NCI-H2196 treated with DMSO at 0.1 percent for 48 hours (cell line): ENCODE results near the gene SIX5.
A peak's percentile ranks its signal among the peaks of the same experiment; 100 is the strongest.

ENCODE experiments used
- DNase-seq: peaks from one replicate; lab custom pipeline; 2025; ENCODE audit not compliant: unreplicated experiment; lab: John Stamatoyannopoulos, UW

SIX5 gene

DNA sequence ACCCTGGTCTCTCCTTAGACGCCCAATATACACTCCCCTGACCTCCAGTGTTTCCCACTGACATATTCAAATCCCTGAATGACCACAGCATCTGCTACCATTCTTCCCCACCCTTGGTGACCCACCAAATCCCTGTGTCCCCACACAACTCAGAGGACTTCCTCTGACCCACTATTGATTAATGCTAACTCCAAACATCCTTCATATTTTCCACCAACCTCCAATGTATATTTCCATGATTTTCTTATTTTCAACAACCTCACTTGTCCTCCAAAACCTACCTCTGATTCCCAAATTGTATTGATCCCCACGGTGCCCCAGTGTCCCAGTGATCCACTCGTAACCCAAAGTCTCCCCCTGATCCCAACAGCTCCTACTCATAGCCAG, 24.1 kb upstream of the SIX5 start:
- DNase-seq: no peak

DNA sequence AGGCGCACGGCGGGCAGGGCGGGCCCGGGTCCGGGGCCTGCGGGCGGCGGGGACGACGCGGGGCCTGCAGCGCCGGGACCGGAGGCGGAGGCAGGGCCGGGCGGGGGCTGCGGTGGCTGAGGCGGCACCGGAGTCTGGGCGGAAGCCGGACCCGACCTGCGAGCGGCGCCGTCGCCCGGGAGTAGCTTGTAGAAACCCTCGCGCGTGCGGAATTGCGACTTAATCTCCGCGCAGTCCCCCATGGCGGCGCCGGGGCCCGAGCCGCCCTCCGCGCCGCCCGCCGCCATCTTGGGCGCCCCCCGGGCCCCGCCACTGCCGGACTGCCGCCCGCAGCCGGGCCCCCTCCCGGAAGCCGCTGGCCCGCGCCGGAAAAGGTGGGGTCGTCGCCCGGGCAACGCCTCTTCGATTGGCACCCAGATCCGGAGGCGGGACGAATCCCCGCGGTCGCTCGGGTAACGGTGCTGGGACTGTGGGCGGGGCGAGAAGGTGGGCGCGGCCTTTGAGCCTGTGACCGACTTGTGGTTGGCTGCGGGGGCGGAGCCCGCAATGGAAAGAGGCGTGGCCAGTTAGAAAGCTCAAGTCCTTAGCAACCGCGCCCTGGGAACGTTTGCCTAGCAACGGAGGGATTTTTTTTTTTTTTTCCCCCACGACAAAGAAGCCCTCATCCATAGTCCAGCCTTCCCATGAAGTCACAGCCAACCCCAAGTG, 23.6 kb upstream of the SIX5 start, which contains the start of gene DMWD:
TSS of gene DMWD (minus strand) at position 376 of the 708 bp plus-strand sequence. CDS start at position 287, 89 bp downstream.
- DNase-seq: peak; percentile 94

DNA sequence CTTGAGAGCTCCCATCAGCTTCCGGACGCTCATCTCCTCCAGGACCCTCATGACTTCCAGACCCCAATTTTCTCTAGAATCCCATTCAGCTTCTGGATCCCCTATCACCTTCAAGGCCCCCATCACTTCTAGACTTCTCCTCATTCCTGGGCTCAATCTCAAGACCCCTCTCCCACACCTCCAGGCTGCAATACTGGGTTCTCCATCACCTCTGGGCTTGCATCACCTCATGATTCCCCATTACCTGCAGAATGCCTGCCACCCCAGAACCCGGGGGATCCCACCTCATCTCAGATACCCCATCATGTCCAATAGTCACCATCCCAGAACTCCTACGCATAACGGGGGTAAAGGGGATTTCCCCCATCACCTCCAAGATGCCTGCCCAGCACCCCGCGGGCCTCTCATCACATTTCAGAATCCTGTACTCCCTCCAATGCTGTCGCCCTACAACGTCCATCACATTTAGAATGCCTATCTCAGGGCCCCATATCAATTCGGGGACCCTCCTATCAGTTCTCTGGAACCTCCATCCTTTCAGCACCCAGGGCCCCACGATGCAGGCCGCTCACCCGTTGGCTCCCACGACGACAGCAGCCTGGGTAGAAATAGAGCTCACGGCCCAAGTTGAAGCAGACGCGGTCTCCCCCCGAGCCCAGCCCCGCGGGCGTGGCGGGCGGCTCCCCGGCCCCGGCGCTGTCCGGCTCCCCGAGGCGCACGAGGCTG, 22.9 kb upstream of the SIX5 start:
- no peak for DNase-seq

DNA sequence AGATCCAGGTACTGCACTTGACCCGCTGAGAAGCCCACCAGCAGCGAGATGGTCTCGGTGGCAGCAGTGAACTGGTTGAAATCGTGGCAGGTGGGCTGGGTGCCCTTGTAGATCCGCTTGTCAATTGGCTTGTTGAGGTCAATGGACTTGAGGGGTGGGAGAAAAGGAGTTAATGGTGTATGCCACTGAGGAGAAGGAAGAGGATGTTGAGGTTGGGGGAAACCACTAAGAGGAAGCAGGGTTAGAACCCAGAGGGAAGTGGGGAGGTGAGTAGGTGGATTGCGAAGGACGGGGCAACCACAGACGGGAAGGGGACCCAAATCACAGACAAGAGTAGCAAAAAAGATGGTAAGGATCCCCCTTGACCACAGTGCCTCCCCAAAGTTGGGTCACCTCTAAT, 21.9 kb upstream of the SIX5 start:
- DNase-seq: no peak

DNA sequence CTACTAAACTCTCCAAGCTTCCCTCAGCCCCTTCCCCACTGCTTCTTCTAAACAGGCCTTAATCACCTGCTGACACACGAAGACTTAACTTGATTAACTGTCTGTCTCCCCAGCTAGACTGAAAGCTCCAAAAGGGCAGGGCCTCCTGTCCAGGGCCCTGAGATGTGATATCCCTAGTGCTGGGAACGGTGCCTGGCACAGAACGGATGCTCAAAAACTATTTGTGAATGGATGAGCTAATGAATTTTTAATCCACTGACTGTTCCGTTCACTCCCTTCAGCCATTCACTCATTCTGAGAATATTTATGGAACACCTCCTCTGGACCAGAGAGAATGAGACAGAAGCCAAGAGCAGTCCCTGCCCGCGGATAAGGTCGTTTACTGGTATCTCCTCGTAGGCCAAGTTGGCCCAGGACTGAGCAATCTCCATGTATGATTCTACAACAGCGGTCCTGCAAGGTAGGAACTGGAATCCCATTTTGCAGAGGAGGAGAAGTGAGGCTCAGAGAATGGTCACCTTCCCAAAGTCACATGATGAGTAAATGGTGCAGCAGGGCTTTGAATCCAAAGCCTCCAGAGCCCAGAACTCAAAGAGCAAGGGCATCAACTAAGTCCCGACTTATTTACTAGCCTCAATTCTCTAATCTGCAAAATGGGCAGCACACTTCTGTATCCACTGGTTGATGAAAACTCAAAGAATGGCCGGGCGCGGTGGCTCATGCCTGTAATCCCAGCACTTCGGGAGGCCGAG, 20.2 kb upstream of the SIX5 start:
- DNase-seq: no peak

DNA sequence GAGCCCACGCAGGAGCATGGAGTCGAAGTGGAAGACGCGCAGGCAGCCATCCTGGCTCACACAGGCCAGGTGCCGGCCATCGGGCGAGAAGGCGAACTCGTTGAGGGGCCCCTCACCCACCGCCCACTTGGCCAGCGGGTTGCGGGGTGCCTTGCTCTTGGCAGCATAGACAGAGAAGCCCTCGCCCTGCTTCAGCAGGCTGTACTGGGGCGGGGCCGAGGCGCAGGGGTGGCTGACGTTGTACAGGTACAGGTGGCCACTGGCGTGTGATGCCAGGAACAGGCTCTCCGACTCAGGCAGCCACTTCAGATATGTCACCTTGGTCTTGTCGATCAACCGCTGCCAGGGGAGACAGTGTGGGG, 17.5 kb upstream of the SIX5 start:
- no peak for DNase-seq

DNA sequence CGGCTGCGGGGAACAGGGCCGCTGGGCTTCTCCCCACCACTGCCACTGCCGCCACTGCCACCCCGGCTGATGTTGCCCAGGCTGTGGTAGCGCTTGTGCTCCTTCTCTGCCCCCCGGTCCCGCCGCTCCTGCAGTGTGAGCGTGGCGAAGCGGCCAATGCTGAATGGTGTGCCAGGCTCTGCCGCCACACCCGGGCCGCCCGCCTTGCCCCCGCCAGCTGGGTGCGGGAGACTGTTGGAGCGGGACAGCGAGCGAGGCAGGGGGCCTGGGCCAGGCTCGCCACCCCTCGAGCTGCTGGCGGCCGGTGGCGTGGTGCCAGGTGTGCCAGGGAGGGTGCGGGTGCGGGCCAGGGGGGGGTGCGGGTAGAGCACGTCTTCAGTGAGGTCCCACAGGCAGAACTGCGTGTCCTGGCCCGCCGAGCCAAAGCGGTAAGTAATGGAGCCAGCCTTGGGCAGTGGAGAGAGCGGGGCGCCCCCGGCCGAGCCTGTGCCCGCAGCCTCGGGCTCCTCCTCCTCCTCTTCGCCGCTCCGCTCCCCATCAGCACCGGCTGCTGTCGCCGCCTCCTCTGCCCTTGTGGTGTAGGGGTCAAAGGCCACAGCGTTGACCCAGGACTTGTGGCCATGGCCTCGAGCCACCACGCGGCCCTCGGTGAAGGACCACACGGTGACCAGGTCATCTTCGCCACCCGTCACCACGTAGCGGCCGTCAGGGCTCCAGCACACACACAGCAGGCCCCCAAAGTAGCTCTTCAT, 16.9 kb upstream of the SIX5 start:
- no peak for DNase-seq

DNA sequence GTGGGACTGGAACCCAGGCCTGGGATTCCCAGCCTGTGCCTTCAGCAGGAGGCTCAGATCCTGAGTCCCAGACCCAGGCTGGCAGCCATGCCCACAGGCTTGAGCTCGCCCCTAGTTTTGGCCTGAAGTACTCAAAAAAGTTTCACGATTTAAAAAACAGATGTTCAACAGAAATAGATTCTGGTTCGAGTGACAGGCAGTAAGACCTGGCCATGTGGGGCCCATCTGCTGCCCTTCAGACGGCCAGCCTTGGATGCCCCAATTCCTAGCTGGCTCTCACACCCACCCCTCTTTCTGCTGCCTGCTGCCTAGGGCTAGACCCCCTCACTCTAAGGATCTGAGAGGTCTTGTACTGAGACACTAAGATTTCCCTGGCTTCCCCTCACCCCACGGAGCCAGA, 16.0 kb upstream of the SIX5 start:
- DNase-seq: no peak

DNA sequence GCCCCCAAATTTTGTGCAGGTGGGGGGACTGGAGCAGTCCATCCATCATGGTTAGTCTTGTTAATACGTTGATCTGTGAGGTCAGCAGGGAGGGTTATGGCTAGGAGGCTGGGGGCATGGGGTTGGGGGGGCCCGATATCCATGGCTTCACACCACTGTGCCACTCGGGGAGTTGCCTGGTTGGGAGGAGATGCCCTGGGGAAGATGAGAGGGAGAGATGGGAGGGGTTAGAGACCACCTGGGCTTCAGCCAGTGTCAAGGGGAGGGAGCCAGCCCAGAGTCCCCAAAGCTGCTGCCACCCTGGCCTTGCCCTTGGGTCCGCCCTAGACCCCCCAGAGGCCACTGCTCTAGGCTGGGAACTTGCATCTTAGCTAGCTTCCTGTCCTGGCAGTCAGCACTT, 15.0 kb upstream of the SIX5 start:
- DNase-seq: no peak

DNA sequence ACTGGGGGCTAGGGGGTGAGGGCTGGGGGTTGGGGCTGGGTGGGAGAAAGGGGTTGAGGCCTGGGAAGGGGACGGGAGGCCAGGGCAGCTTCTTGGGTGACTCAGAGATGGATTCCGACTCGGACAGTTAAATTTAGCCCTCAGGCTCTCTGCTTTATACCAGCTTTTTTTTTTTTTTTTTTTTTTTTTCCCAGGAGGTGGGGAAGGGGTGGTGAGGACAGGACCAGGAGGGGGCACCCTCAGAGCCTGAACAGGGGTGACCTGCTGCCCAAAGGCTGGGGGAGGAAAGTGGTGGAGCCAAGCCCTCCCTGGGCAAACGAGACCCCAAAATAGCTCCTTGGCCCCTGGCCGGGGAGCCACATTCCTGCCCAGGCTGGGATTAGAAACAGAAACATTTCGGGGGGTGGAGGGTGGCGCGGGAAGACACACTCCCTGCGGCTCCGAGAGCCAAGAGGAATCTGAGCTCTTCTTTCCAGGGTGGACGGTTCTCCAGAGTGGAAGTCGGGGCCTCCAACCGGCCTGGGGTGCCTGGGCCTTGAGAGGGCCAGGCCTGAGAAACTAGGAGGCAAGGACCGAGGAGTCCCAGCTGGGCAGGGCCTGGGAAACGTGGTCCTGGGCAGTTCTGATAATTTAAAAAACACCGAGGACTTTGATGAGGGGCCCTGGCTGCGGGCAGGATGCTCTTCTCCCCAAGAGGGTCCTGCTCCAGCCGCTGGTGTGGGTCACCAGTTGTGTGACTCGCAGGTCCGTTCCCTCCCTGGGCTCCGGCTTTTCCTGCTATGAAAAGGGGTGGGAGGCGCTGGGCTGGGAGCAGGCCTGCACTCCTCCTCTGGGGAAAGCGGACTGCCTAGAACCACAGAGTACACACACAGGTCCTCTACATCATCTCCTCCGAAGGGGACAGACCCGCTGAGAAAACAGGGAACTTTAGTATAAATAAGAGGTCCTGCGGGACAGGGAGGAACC, 14.1 kb upstream of the SIX5 start:
- DNase-seq: no peak

DNA sequence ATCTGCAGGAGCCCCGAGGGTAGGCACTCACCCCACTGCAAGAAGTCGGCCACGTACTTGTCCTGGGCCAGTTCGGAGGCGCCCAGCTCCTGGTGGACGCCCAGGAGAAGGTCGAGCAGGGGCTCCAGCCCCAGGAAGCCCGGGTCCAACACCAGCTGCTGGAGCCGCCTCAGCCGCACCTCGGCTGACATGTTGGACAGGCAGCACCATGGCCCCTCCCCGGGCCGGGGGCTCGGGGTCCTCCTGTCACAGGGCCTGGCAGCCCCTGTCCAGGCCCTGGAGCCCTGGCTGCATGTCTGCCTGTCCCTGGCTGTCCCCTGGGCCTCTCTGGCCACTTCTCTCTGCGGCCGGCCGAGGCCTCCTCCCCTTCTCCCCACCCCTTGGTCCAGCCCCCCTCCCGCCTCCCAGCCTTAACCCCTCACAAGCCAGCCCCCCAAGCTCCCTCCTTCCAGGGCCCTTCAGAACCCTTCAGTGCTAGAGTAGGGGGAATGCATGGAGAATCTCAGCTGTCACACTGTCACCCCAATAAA, 13.2 kb upstream of the SIX5 start, which contains the start of gene DMPK:
TSS of gene DMPK (minus strand) at position 329 of the 530 bp plus-strand sequence. CDS start at position 191, 138 bp downstream.
- DNase-seq: no peak

DNA sequence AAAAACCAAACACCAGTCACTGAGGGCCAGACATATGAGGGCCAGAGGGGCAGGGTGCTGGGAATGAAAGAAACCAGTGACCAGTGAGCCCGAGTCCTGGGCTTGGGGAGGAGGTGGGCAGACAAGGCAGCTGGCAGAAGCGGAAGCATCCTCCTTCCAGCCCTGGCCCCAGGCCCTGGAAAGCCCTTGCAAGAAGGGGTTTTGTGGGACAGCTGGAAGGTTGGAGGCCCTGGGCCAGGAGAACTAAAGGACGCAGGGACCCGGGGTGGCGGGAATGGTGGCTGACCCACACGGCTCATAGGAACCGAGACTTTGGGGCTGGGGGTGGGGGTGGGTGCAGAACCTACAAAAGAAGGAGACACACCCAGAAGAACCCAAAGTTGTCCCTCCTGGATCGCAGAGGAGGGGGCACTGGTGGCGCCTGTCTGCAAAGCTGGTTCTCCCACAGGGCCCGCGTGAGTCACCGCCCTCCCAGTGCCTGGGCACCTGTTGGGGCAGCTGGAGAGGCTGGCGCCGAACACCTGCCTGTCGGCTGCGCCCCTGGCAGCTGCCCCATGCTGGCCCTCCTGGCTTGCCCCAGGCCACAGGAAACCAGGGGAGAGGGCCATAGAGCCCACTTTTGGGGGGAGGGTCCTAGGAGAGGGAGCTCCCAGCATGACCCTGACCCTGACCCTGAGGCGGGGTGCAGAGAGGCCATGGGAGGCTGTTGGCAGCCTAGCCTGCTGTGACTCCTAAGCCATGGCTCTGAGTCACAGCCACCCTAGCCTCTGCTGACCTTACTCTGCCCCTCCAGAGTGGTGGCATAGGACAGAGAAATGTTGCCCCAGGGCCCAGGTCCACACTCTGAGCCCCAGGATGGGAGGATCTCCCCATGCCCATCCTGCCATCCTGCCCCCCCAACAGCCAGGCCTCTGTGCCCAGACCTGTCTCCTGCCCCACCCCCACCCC, 12.4 kb upstream of the SIX5 start:
- peak; percentile 68 for DNase-seq

DNA sequence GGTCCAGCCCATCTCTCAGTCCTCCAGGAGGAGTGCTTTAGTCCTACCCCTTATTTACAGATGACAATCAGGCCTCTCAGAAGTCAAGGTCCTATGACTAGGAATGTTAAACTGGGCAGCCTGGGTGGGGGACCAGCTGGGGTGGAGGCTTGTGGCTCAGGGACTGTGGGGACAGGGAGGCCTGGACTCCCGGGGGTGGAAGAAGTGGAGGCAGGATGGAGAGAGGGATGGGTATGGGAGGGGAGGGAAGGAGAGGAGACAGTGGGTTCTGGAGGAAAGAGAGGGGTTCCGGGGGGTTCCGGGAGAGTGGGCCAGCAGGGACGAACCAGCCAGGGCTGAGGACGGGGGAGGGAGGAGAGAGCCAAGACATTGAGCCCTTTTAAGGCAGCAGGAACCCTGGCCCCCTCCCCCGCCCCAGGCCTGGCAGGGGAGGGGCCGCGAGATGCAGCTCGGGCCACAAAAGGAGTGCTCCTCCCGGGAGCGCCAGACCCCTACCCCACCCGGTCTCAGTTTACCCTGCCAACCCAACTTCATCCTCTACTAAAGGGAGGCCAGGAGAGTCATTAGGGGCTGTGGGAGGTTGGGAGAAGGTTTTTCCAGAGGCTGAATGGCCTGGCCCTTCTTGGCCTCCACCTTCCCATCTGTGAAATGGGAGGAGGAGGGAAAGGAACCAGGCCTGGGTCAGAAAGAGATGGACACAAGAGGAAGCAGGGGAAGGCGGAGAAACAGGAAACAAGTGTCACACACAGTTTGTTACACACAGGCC, 11.6 kb upstream of the SIX5 start:
- DNase-seq: no peak

DNA sequence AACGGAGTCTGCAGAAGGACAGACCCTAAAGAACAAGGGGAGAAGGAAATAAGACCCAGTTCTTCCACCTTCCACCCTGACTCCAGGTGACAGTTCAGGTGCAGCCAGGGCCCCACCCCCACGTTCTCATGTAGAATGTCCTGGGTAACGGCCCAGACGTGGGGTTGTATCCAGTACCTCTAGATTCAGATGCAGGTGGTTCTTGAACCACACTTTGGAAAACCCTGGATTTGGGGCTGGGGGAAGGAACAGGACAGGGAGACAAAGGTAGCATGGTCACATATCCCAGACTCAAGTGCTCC, 11.0 kb upstream of the SIX5 start:
- no peak for DNase-seq

DNA sequence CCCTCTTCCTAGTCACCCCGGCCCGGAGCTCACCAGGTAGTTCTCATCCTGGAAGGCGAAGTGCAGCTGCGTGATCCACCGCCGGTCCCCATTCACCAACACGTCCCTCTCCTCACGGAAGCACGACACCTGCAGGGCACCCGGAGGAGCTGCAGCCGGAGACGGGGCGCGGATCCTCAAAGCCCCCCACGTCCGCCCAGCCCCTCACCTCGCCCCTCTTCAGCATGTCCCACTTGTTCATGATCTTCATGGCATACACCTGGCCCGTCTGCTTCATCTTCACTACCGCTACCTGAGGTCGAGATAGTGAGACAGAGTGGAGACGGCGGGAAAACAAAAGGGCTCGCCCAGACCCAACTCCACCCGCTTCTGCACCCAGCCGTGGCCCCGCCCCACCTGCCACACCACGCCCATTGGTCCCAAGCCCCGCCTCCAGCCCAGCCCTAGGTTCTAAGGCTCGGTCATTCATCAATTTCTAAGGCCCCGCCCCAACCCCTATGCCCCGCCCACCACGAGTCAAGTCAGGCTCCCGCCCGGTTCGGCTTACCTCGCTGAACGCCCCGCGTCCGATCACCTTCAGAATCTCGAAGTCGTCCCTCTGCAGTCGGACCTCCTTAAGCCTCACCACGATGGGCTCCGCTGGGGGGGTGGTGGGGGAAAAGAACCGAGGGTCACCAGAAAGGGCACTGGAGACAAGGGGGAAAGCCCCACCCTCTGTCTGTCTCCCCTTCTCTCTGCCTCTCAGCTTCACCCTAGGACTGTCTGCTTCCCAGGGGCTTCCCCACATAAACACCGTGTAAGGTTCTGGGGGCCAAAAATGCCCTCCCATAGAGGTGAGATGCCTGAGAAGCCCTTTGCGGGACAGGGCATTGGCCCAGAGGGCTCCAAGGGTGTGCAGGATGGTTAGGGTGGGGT, 10.4 kb upstream of the SIX5 start:
- DNase-seq: peak; percentile 75

DNA sequence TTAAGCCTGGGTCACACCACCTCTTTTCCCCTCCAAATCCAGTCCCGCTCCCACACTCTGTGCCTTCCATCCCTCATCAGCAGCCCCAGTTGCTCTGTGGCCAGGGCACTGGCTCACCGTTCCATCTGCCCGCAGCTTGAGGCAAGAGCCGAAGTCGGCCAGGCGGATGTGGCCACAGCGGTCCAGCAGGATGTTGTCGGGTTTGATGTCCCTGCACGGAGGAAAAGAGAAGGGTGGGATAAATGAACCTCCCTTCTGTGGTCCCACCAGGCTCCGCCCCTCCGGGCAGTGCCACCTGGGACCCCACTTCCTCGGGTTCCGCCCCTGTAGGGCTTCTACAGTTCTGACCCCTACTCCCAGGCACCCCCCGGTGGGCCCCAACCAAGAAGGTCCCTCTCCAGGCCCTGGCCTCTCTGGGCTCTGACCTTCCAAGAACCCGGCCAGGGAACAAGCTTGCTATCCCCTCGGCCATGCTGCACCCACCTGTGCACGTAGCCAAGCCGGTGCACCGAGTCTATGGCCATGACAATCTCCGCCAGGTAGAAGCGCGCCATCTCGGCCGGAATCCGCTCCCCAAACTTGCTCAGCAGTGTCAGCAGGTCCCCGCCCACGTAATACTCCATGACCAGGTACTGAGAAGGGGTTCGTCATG, 9.1 kb upstream of the SIX5 start:
- DNase-seq: no peak
